HCT116 (cell line): Measurements from ENCODE around the gene CFAP221. TPM values are rescaled to one million over a fixed set of nuclear protein-coding genes. Genes with fewer than 3 reads are reported as not detected.
A peak's percentile ranks its signal among the peaks of the same experiment; 100 is the strongest.

Source experiments
- ATAC-seq: fragments of 200-7000 bp; cut with Tn5 transposase; 2 replicates; pipeline ENCODE4 v1.9.1; 2020; ENCODE audit warnings: mild to moderate bottlenecking, moderate library complexity
- BruUV-seq: library from RNA; stranded (reverse); fragments of 400-500 nt; replicated peaks from 2 replicates; lab custom pipeline; 2021; lab: Mats Ljungman, UMichigan
- CTCF ChIA-PET: fragments of 300-600 bp; sonication (Branson Sonifier 250); formaldehyde crosslinking; loops from one replicate; lab custom pipeline; 2021; ENCODE audit warnings: antibody characterized with exemption; lab: Charles Lee
- POLR2A ChIA-PET: fragments of 300-600, 350-600 bp; sonication (Branson Sonifier 250); formaldehyde crosslinking; loops from one replicate; lab custom pipeline; 2021; ENCODE audit warnings: antibody characterized with exemption; lab: Charles Lee
- RAD21 ChIA-PET, 2 experiments: fragments of 300-600 bp; sonication (Branson Sonifier 250); formaldehyde crosslinking; loops; one replicate each; lab custom pipeline; 2023; ENCODE audit warnings: low total read pairs in 2 of 2; ENCODE audit not compliant: uncharacterized antibody in 2 of 2, unreplicated experiment in 2 of 2, low non-redundant PET in 1 of 2; lab: Charles Lee
- DNase-seq: peaks from one replicate; pipeline ENCODE4 v3.0.0-alpha.2; 2010; ENCODE audit warnings: low read depth, low spot score
- H2AFZ ChIP-seq: fragments of 200-600 bp; shearing (Covaris generic), sonication (generic); 2 replicates; pipeline ENCODE4 v1.6.1; 2017; ENCODE audit warnings: low read depth, mixed run types, mixed read lengths, antibody characterized with exemption, low read length; ENCODE audit not compliant: poor library complexity, severe bottlenecking
- H3K27ac ChIP-seq: 2 replicates; pipeline ENCODE4 v1.5.1; 2012; ENCODE audit warnings: low read depth, low read length
- H3K27me3 ChIP-seq: fragments of 200-600 bp; sonication (generic); 2 replicates; pipeline ENCODE4 v1.6.1; 2016; ENCODE audit warnings: mixed run types, low read length, mixed read lengths; ENCODE audit not compliant: insufficient read depth
- H3K36me3 ChIP-seq, 2 experiments: fragments of 200-500 bp in 1 of 2; fragments of 200-600 bp in 1 of 2; sonication (Bioruptor generic) in 1 of 2; sonication (generic) in 1 of 2; 2 replicates each; pipeline versions ENCODE4 v1.5.1 to v1.6.1; 2014 to 2016; ENCODE audit warnings: low read length in 2 of 2, inconsistent platforms in 1 of 2, mixed read lengths in 1 of 2, mixed run types in 1 of 2; ENCODE audit not compliant: insufficient read depth in 2 of 2, control insufficient read depth in 1 of 2
- H3K4me1 ChIP-seq, 2 experiments: fragments of 200-600 bp in 1 of 2; sonication (generic) in 1 of 2; 2 replicates each; pipeline versions ENCODE4 v1.5.1 to v1.6.1; 2012 to 2017; ENCODE audit warnings: low read length in 2 of 2, inconsistent platforms in 1 of 2, mild to moderate bottlenecking in 1 of 2, mixed read lengths in 1 of 2, mixed run types in 1 of 2, moderate library complexity in 1 of 2; ENCODE audit not compliant: insufficient read depth in 2 of 2, control insufficient read depth in 1 of 2
- H3K4me2 ChIP-seq: fragments of 200-600 bp; sonication (generic); 2 replicates; pipeline ENCODE4 v1.6.1; 2017; ENCODE audit warnings: mixed run types, low read length, mixed read lengths
- H3K4me3 ChIP-seq, 2 experiments: fragments of 200-600 bp in 1 of 2; sonication (generic) in 1 of 2; replicated peaks in 1 of 2; 2 replicates each; pipeline ENCODE4 v1.5.1; 2011 to 2016; ENCODE audit warnings: low read length in 2 of 2, control low read depth in 1 of 2, low read depth in 1 of 2, mild to moderate bottlenecking in 1 of 2, mixed read lengths in 1 of 2, mixed run types in 1 of 2
- H3K79me2 ChIP-seq: fragments of 200-600 bp; sonication (generic); 2 replicates; pipeline ENCODE4 v1.6.1; 2017; ENCODE audit warnings: mild to moderate bottlenecking, mixed run types, low read length, moderate library complexity, mixed read lengths; ENCODE audit not compliant: insufficient read depth
- H3K9ac ChIP-seq: fragments of 200-600 bp; sonication (generic); 2 replicates; pipeline ENCODE4 v1.6.1; 2016; ENCODE audit warnings: low read length, mixed read lengths
- H3K9me2 ChIP-seq: fragments of 200-600 bp; sonication (generic), shearing (Covaris generic); 2 replicates; pipeline ENCODE4 v1.6.1; 2017; ENCODE audit warnings: mixed run types, mild to moderate bottlenecking, moderate library complexity; ENCODE audit not compliant: insufficient read depth
- H3K9me3 ChIP-seq, 2 experiments: fragments of 200-500 bp in 1 of 2; fragments of 200-600 bp in 1 of 2; sonication (Bioruptor generic) in 1 of 2; sonication (generic) in 1 of 2; 2 replicates each; pipeline ENCODE4 v1.6.1; 2014 to 2017; ENCODE audit warnings: low read length in 2 of 2, mixed read lengths in 2 of 2, inconsistent platforms in 1 of 2, low read depth in 1 of 2, mild to moderate bottlenecking in 1 of 2, mixed run types in 1 of 2, moderate library complexity in 1 of 2; ENCODE audit not compliant: control insufficient read depth in 1 of 2, insufficient read depth in 1 of 2
- H4K20me1 ChIP-seq: fragments of 200-600 bp; sonication (generic), shearing (Covaris generic); 2 replicates; pipeline ENCODE4 v1.6.1; 2017; ENCODE audit warnings: mixed run types, mild to moderate bottlenecking, moderate library complexity; ENCODE audit not compliant: insufficient read depth
- CBX3 ChIP-seq: IDR thresholded peaks from 2 replicates; pipeline ENCODE4 v1.6.1; 2012; ENCODE audit warnings: low read depth
- CTCF ChIP-seq, 3 experiments: fragments of 200-600 bp in 1 of 3; sonication (generic) in 1 of 3; IDR thresholded peaks in 2 of 3; conservative IDR thresholded peaks in 1 of 3; 2 replicates each; pipeline ENCODE4 v1.5.1; 2012 to 2017; ENCODE audit warnings: low read depth in 2 of 3, low read length in 2 of 3, antibody characterized with exemption in 1 of 3, borderline replicate concordance in 1 of 3, control low read depth in 1 of 3, mild to moderate bottlenecking in 1 of 3, mixed read lengths in 1 of 3, mixed run types in 1 of 3, moderate library complexity in 1 of 3; ENCODE audit not compliant: insufficient read depth in 1 of 3
- EZH2phosphoT487 ChIP-seq: fragments of 200-600 bp; IDR thresholded peaks from 2 replicates; pipeline ENCODE4 v1.6.1; 2018; ENCODE audit warnings: antibody characterized with exemption, borderline replicate concordance
- RAD21 ChIP-seq: IDR thresholded peaks from 2 replicates; pipeline ENCODE4 v1.6.1; 2012; ENCODE audit warnings: low read depth, mild to moderate bottlenecking
- REST ChIP-seq: IDR thresholded peaks from 2 replicates; pipeline ENCODE4 v1.6.1; 2012; ENCODE audit warnings: low read depth
- TCF7L2 ChIP-seq: IDR thresholded peaks from 2 replicates; pipeline ENCODE4 v1.7.0; 2011; ENCODE audit warnings: borderline replicate concordance, inconsistent platforms; ENCODE audit not compliant: insufficient read depth, insufficient read length; ENCODE audit errors: extremely low read depth
- intact Hi-C: fragments of 100-400 bp; cut with micrococcal nuclease; formaldehyde crosslinking; loops from 2 replicates; pipeline ENCODE4 v1.10.0; 2022
- total RNA-seq: library from RNA; stranded (reverse); gene quantifications from one replicate; pipeline ENCODE4 v1.2.1, GENCODE V29; 2021; ENCODE audit not compliant: unreplicated experiment
- TF ChIP-seq, protein P1 (sequence below): IDR thresholded peaks from 2 replicates; pipeline ENCODE4 v1.6.1; 2012

The CFAP221 gene
- total RNA-seq, 1 experiment from 2014 or later, result 0.96 TPM

- ATAC-seq (no peak), DNase-seq (no peak)
- POLR2A ChIA-PET, result no interaction called here
- CTCF ChIA-PET, result no interaction called here
- Histone ChIP-seq H3K27ac (no peak overlapping the region), H3K36me3 (no peaks in the 10 kb centered on the region), H4K20me1 (no peaks in the 10 kb centered on the region), H3K27me3 (no peaks in the 10 kb centered on the region), H3K4me1 (peaks cover 0 to 6% of the 10 kb centered on the region in 2 experiments; a peak in 3 of 4 replicates), H3K9me2 (no peaks in the 10 kb centered on the region), H3K4me3 (no peak overlapping the region), H3K9ac (no peak overlapping the region), H3K9me3 (no peaks in the 10 kb centered on the region), H2AFZ (no peak overlapping the region), H3K4me2 (no peak overlapping the region), H3K79me2 (peaks cover 8% of the 10 kb centered on the region)
- intact Hi-C loops, result no loop called here
- TF ChIP-seq REST (no peak), TCF7L2 (no peak), CTCF (IDR thresholded peaks at IDR 0.05 in 2 of 3, conservative IDR thresholded peaks at IDR 0.05 in 1 of 3; ENCODE audit: borderline replicate concordance in 1 of 3, insufficient read depth in 1 of 3, low read depth in 2 of 3, low read length in 2 of 3) (0 out of 6 replicates have a peak, but pooled peaks of 1 of the 3 experiments have one; percentile 18), CBX3 (no peak), RAD21 (no peak; the same call in 1 of the 2 replicates), EZH2phosphoT487 (no peak)
- TF ChIP-seq, protein P1, sequence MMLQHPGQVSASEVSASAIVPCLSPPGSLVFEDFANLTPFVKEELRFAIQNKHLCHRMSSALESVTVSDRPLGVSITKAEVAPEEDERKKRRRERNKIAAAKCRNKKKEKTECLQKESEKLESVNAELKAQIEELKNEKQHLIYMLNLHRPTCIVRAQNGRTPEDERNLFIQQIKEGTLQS, result no peak
- no TSS peak for BruUV-seq
- RAD21 ChIA-PET, result no interaction called here
Observed at GRCh38 chr2:119674711-119675500, 130.7 kb downstream of the CFAP221 start.
